Activated CD8-positive, alpha-beta memory T cell treated with anti-CD3 and anti-CD28 coated beads for 24 hours (primary cell): Measurements from ENCODE around the gene BICRA.
"Not testable (repeated sequence)": the region's sequence is repeated elsewhere in the genome, so short reads cannot be mapped to it uniquely, and the experiment has no call there.

ENCODE experiments used
- DNase-seq: peaks from one replicate; pipeline ENCODE4 v3.0.0-alpha.2; 2020

The BICRA gene

GRCh38 chr19:47719047-47719859 is 110.3 kb downstream of the BICRA start:
- DNase-seq, result no peak

- DNase-seq, result no peak
These were observed 111.9 kb downstream of the BICRA start for GRCh38 chr19:47720669-47721422.

- DNase-seq, result no peak
These were observed 114.6 kb downstream of the BICRA start for GRCh38 chr19:47723581-47723940.

- DNase-seq, result no peak
These were observed 116.9 kb downstream of the BICRA start for GRCh38 chr19:47725759-47726401.

GRCh38 chr19:47726467-47726866 is 117.5 kb downstream of the BICRA start:
- DNase-seq, result no peak

- not testable (repeated sequence) for DNase-seq
These were observed 119.4 kb downstream of the BICRA start for GRCh38 chr19:47728295-47728694.

- DNase-seq, result no peak
These were observed 120.5 kb downstream of the BICRA start for GRCh38 chr19:47729468-47729798.

GRCh38 chr19:47729799-47730520 is 121.0 kb downstream of the BICRA start:
- DNase-seq, result peak; percentile 70

GRCh38 chr19:47730521-47730889 is 121.6 kb downstream of the BICRA start:
- DNase-seq, result no peak

GRCh38 chr19:47730910-47731309 is 122.0 kb downstream of the BICRA start:
- DNase-seq, result no peak

GRCh38 chr19:47735131-47735530 is 126.2 kb downstream of the BICRA start:
- DNase-seq, result no peak

GRCh38 chr19:47740866-47741519 is 132.1 kb downstream of the BICRA start:
- DNase-seq, result no peak

- DNase-seq, result no peak
These were observed 132.7 kb downstream of the BICRA start for GRCh38 chr19:47741544-47742140.

GRCh38 chr19:47742634-47743033 is 133.7 kb downstream of the BICRA start:
- DNase-seq, result no peak

GRCh38 chr19:47745010-47745901 is 136.3 kb downstream of the BICRA start, which contains the start of gene NOP53:
Gene NOP53, plus strand, starts transcription at chr19:47745546. Its CDS starts 14 bp downstream, at chr19:47745560.
- peak; percentile 99 for DNase-seq

- DNase-seq, result not testable (repeated sequence)
These were observed 137.2 kb downstream of the BICRA start for GRCh38 chr19:47746129-47746528.

- DNase-seq, result no peak
These were observed 140.4 kb downstream of the BICRA start for GRCh38 chr19:47749326-47749725.

GRCh38 chr19:47750752-47751151 is 141.8 kb downstream of the BICRA start:
- no peak for DNase-seq

- DNase-seq, result no peak
These were observed 143.7 kb downstream of the BICRA start for GRCh38 chr19:47752440-47753211.
